K562 (cell line): ENCODE data around the gene ARMC8. TPM values are rescaled to one million over a fixed set of nuclear protein-coding genes. Genes with fewer than 3 reads are reported as not detected.

Experiments used
- ATAC-seq: fragments of 200-7000 bp; cut with Tn5 transposase; 3 replicates; pipeline ENCODE4 v1.9.1; 2020; ENCODE audit warnings: moderate library complexity
- BruUV-seq: library from RNA; stranded (reverse); fragments of 400-500 nt; replicated peaks from 2 replicates; lab custom pipeline; 2021; lab: Mats Ljungman, UMichigan
- CTCF ChIA-PET: fragments of 300-600 bp; formaldehyde crosslinking; extraction: SDS; loops from one replicate; lab custom pipeline; 2021; ENCODE audit warnings: low intra/inter-chr PET ratio; lab: Yijun Ruan, JAX
- POLR2A ChIA-PET: fragments of 300-600, 350-650 bp; sonication (Branson Sonifier 250); formaldehyde crosslinking; extraction: SDS; loops from one replicate; lab custom pipeline; 2021; ENCODE audit warnings: antibody characterized with exemption, inconsistent platforms; lab: Yijun Ruan, JAX
- DNase-seq, 4 experiments: peaks; one replicate each; pipeline versions ENCODE4 v3.0.0 to v3.0.0-alpha.2; 2011 to 2018; ENCODE audit warnings: low spot score in 3 of 4, mixed read lengths in 3 of 4; ENCODE audit errors: extremely low read depth in 1 of 4
- FAIRE-seq: peaks from 2 replicates; lab custom pipeline; 2011; peaks lifted over from hg19 to GRCh38; lab: Jason Lieb, UNC
- H2AFZ ChIP-seq: 2 replicates; pipeline ENCODE4 v1.6.0; 2011; ENCODE audit warnings: low read depth, low read length, control low read depth, inconsistent platforms
- H3K27ac ChIP-seq: fragments of 200-600 bp; 3 replicates; pipeline ENCODE4 v1.8.0; 2011; ENCODE audit warnings: low read depth, mild to moderate bottlenecking, control low read depth, inconsistent platforms, low read length, moderate library complexity, mixed read lengths; ENCODE audit errors: extremely low read depth
- H3K27me3 ChIP-seq, 2 experiments: fragments of 300-600 bp in 1 of 2; 2 replicates in 1 of 2; 3 replicates in 1 of 2; pipeline versions ENCODE4 v1.6.0 to v1.8.0; 2011; ENCODE audit warnings: inconsistent platforms in 2 of 2, low read length in 2 of 2, mild to moderate bottlenecking in 1 of 2, mixed read lengths in 1 of 2, moderate library complexity in 1 of 2; ENCODE audit not compliant: control insufficient read depth in 2 of 2, insufficient read depth in 2 of 2
- H3K36me3 ChIP-seq: fragments of 300-600 bp; 3 replicates; pipeline ENCODE4 v1.8.0; 2011; ENCODE audit warnings: mild to moderate bottlenecking, low read length, inconsistent platforms; ENCODE audit not compliant: control insufficient read depth, insufficient read depth
- H3K4me1 ChIP-seq, 2 experiments: fragments of 200-600 bp in 1 of 2; replicated peaks in 1 of 2; 2 replicates in 1 of 2; 3 replicates in 1 of 2; pipeline versions ENCODE4 v1.5.1 to v1.8.0; 2011; ENCODE audit warnings: inconsistent platforms in 2 of 2, low read length in 2 of 2, mild to moderate bottlenecking in 1 of 2, mixed read lengths in 1 of 2, moderate library complexity in 1 of 2; ENCODE audit not compliant: control insufficient read depth in 2 of 2, insufficient read depth in 2 of 2
- H3K4me2 ChIP-seq: 2 replicates; pipeline ENCODE4 v1.6.1; 2011; ENCODE audit warnings: low read length, control low read depth, inconsistent platforms, mixed read lengths; ENCODE audit not compliant: insufficient read depth
- H3K4me3 ChIP-seq: fragments of 200-600 bp; sonication (generic), shearing (Covaris generic); 2 replicates; pipeline ENCODE4 v1.5.1; 2016; ENCODE audit warnings: control low read depth, inconsistent platforms
- H3K79me2 ChIP-seq: fragments of 200-600 bp; 3 replicates; pipeline ENCODE4 v1.8.0; 2011; ENCODE audit warnings: low read length, inconsistent platforms; ENCODE audit not compliant: control insufficient read depth, insufficient read depth
- H3K9ac ChIP-seq, 2 experiments: 2 replicates each; pipeline versions ENCODE4 v1.6.0 to v1.6.1; 2011; ENCODE audit warnings: low read depth in 2 of 2, low read length in 2 of 2, control low read depth in 1 of 2, inconsistent platforms in 1 of 2, mild to moderate bottlenecking in 1 of 2, mixed read lengths in 1 of 2; ENCODE audit not compliant: insufficient read depth in 1 of 2
- H3K9me1 ChIP-seq: one replicate; pipeline ENCODE4 v1.6.0; 2011; ENCODE audit warnings: inconsistent platforms, mild to moderate bottlenecking, low read length, moderate library complexity; ENCODE audit not compliant: control insufficient read depth, insufficient read depth
- H3K9me3 ChIP-seq: replicated peaks from 2 replicates; pipeline ENCODE4 v1.5.1; 2011; ENCODE audit warnings: low read depth, low read length, inconsistent platforms; ENCODE audit not compliant: control insufficient read depth, insufficient read depth
- H4K20me1 ChIP-seq: replicated peaks from 2 replicates; pipeline ENCODE4 v1.6.1; 2011; ENCODE audit warnings: low read length, inconsistent platforms, mixed read lengths; ENCODE audit not compliant: control insufficient read depth, insufficient read depth
- FOXJ3 ChIP-seq: sonication (generic); formaldehyde crosslinking; IDR thresholded peaks from 2 replicates; pipeline ENCODE4 v1.4.0; 2020; ENCODE audit warnings: mild to moderate bottlenecking, missing genetic modification reagents
- GABPB1 ChIP-seq: sonication (generic); formaldehyde crosslinking; IDR thresholded peaks from 2 replicates; pipeline ENCODE4 v1.8.0; 2022; ENCODE audit warnings: mild to moderate bottlenecking, missing genetic modification reagents
- MXI1 ChIP-seq: IDR thresholded peaks from 2 replicates; pipeline ENCODE4 v1.6.1; 2011; ENCODE audit warnings: low read depth, mild to moderate bottlenecking, improper control_type of control experiment, low read length
- PHB2 ChIP-seq: fragments of 450-650 bp; IDR thresholded peaks from 2 replicates; pipeline ENCODE4 v1.6.1; 2017; ENCODE audit warnings: low read depth
- PML ChIP-seq: IDR thresholded peaks from 2 replicates; pipeline ENCODE4 v1.6.1; 2012; ENCODE audit warnings: low read length, inconsistent platforms
- SAFB2 ChIP-seq: fragments of 200-400 bp; formaldehyde crosslinking; IDR thresholded peaks from 2 replicates; pipeline ENCODE4 v1.6.1; 2018; ENCODE audit warnings: borderline replicate concordance, low read length, low read depth, moderate library complexity; ENCODE audit not compliant: severe bottlenecking
- SNRNP70 ChIP-seq: fragments of 200-400 bp; formaldehyde crosslinking; optimal IDR thresholded peaks from 2 replicates; pipeline ENCODE3; 2017; ENCODE audit warnings: low read depth, low read length
- ZNF165 ChIP-seq: fragments of 250-450 bp; sonication (Bioruptor Pico); IDR thresholded peaks from 2 replicates; pipeline ENCODE4 v1.4.0; 2020; ENCODE audit warnings: borderline replicate concordance
- WGBS: fragments of 100-300 bp; shearing (Covaris generic); methylation state at CpG from one replicate; pipeline ENCODE4 v1.1.6; 2016; ENCODE audit warnings: low coverage, mixed read lengths; ENCODE audit not compliant: insufficient coverage; ENCODE audit errors: missing lambda C conversion rate; 5-methylcytosine and 5-hydroxymethylcytosine counted together
- in situ Hi-C: fragments of 300-500 bp; cut with MboI; formaldehyde crosslinking; loops from 4 replicates; pipeline ENCODE4 v1.15.0; 2018; ENCODE audit warnings: inconsistent platforms, mixed read lengths
- intact Hi-C: fragments of 100-400 bp; cut with micrococcal nuclease; formaldehyde crosslinking; loops from 2 replicates; pipeline ENCODE4 v1.14.2; 2022
- polyA plus RNA-seq, 8 experiments: library from polyadenylated mRNA; depleted of rRNA in 4 of 8; stranded (reverse) in 5 of 8; unstranded in 3 of 8; fragments of >200 nt; fragmentation: Nextera tagmentation in 2 of 8; fragmentation: Illumina TruSeq in 1 of 8; extraction: Ambion mirVana in 2 of 8; extraction: Trizol in 1 of 8; gene quantifications; 2 replicates each; pipeline versions ENCODE4 v1.2.1 to v1.2.3, GENCODE V29; 2011 to 2014; ENCODE audit warnings: inconsistent platforms in 1 of 8, missing spikeins in 1 of 8
- total RNA-seq, 7 experiments: library from RNA; depleted of rRNA in 6 of 7; stranded (reverse); fragments of >200 nt in 6 of 7; fragmentation: Illumina TruSeq in 2 of 7; extraction: Trizol in 2 of 7; gene quantifications; 2 replicates each; pipeline versions ENCODE4 v1.2.1 to v1.2.3, GENCODE V29; 2011 to 2021; ENCODE audit warnings: low replicate concordance in 1 of 7

Gene ARMC8
- total and polyA plus RNA-seq, 9 of the 15 experiments (the other 6 are each of a cell fraction or from before 2014, with no cell fraction given): 22.4 to 76.1 (median 37.3) TPM

- H3K9me1 ChIP-seq: no peaks in the 10 kb centered on the region
- in situ Hi-C loops (no loop called here), intact Hi-C loops (no loop called here)
- ATAC-seq (no peak), FAIRE-seq (no peak), DNase-seq (no peak)
- no peaks in the 10 kb centered on the region for H4K20me1 ChIP-seq
- no peak overlapping the region for H3K27ac ChIP-seq
- ChIA-PET POLR2A (no interaction called here), CTCF (no interaction called here)
- TF ChIP-seq MXI1 (no peak), ZNF165 (CRISPR knock-in tag) (no peak), SNRNP70 (no peak), GABPB1 (no peak), PHB2 (no peak), FOXJ3 (CRISPR knock-in tag) (no peak), SAFB2 (no peak), PML (no peak)
- no peaks in the 10 kb centered on the region for H3K27me3 ChIP-seq
- H3K9ac ChIP-seq: no peak overlapping the region
- H3K4me1 ChIP-seq: no peaks in the 10 kb centered on the region; a peak in 2 of 5 replicates
- H2AFZ ChIP-seq: no peak overlapping the region
- H3K4me2 ChIP-seq: no peak overlapping the region
- BruUV-seq: no TSS peak
- H3K79me2 ChIP-seq: no peaks in the 10 kb centered on the region
- H3K36me3 ChIP-seq: peaks cover 18% of the 10 kb centered on the region; the same call in 2 of the 3 replicates
- no peak overlapping the region for H3K4me3 ChIP-seq
- no peaks in the 10 kb centered on the region for H3K9me3 ChIP-seq
- WGBS: 91% methylated on average over 4 of the region's 4 CpGs
Observed at GRCh38 chr3:138259126-138259525, 72.0 kb downstream of the ARMC8 start.
